OCI-LY7 (cell line): Measurements from ENCODE around the gene HSDL2. TPM values are rescaled to one million over a fixed set of nuclear protein-coding genes. Genes with fewer than 3 reads are reported as not detected.

ENCODE experiments used
- BruUV-seq: library from RNA; stranded (reverse); fragments of 400-500 nt; replicated peaks from 2 replicates; lab custom pipeline; 2021; lab: Mats Ljungman, UMichigan
- CTCF ChIA-PET: fragments of 300-600 bp; sonication (Branson Sonifier 250); formaldehyde crosslinking; loops from one replicate; lab custom pipeline; 2022; ENCODE audit warnings: antibody characterized with exemption; ENCODE audit not compliant: unreplicated experiment; lab: Charles Lee
- POLR2A ChIA-PET: fragments of 300-600 bp; sonication (Branson Sonifier 250); formaldehyde crosslinking; loops from one replicate; lab custom pipeline; 2022; ENCODE audit warnings: antibody characterized with exemption; lab: Charles Lee
- DNase-seq: peaks from one replicate; pipeline ENCODE4 v3.0.0-alpha.2; 2015; ENCODE audit warnings: low spot score
- H2AFZ ChIP-seq: fragments of 200-600 bp; sonication (generic), shearing (Covaris generic); 2 replicates; pipeline ENCODE4 v1.6.1; 2014; ENCODE audit warnings: mild to moderate bottlenecking, antibody characterized with exemption, low read length, moderate library complexity
- H3K27ac ChIP-seq: fragments of 200-600 bp; sonication (generic); 2 replicates; pipeline ENCODE4 v1.5.1; 2014; ENCODE audit warnings: mixed run types, low read depth, mild to moderate bottlenecking, moderate library complexity, low read length, inconsistent platforms; ENCODE audit not compliant: poor library complexity, severe bottlenecking
- H3K36me3 ChIP-seq: fragments of 200-600 bp; sonication (generic); 2 replicates; pipeline ENCODE4 v1.6.1; 2014; ENCODE audit warnings: mild to moderate bottlenecking, antibody characterized with exemption, low read length, moderate library complexity, mixed read lengths; ENCODE audit not compliant: insufficient read depth
- H3K4me1 ChIP-seq: fragments of 200-600 bp; sonication (generic); 2 replicates; pipeline ENCODE4 v1.5.1; 2014; ENCODE audit warnings: mild to moderate bottlenecking, low read length; ENCODE audit not compliant: insufficient read depth, poor library complexity, severe bottlenecking
- H3K4me2 ChIP-seq: fragments of 200-600 bp; sonication (generic); 2 replicates; pipeline ENCODE4 v1.6.1; 2014; ENCODE audit warnings: mild to moderate bottlenecking, low read length
- H3K4me3 ChIP-seq: fragments of 200-600 bp; sonication (generic); 2 replicates; pipeline ENCODE4 v1.5.1; 2014; ENCODE audit warnings: mild to moderate bottlenecking, low read depth, low read length; ENCODE audit not compliant: poor library complexity, severe bottlenecking
- H3K79me2 ChIP-seq: fragments of 200-600 bp; sonication (generic); 2 replicates; pipeline ENCODE4 v1.6.1; 2016; ENCODE audit warnings: low read depth, mild to moderate bottlenecking, low read length, moderate library complexity, mixed read lengths; ENCODE audit not compliant: insufficient read depth
- H3K9me2 ChIP-seq: fragments of 200-600 bp; sonication (generic); 2 replicates; pipeline ENCODE4 v1.6.1; 2016; ENCODE audit warnings: mild to moderate bottlenecking, low read length, mixed read lengths; ENCODE audit not compliant: insufficient read depth
- H3K9me3 ChIP-seq: fragments of 200-600 bp; sonication (generic); 2 replicates; pipeline ENCODE4 v1.6.1; 2014; ENCODE audit warnings: mild to moderate bottlenecking, mixed run types, low read length, mixed read lengths
- H4K20me1 ChIP-seq: fragments of 200-600 bp; sonication (generic); 2 replicates; pipeline ENCODE4 v1.6.1; 2014; ENCODE audit warnings: mild to moderate bottlenecking, antibody characterized with exemption, low read length, moderate library complexity, mixed read lengths; ENCODE audit not compliant: insufficient read depth
- CTCF ChIP-seq: fragments of 200-600 bp; sonication (generic); conservative IDR thresholded peaks from 2 replicates; pipeline ENCODE4 v1.5.1; 2014; ENCODE audit warnings: mild to moderate bottlenecking, antibody characterized with exemption, low read length, moderate library complexity, mixed read lengths
- EZH2phosphoT487 ChIP-seq: fragments of 200-600 bp; sonication (generic); IDR thresholded peaks from 2 replicates; pipeline ENCODE4 v1.6.1; 2018; ENCODE audit warnings: low read depth, borderline replicate concordance, mild to moderate bottlenecking, mixed run types, antibody characterized with exemption, low read length, moderate library complexity, mixed read lengths
- intact Hi-C: fragments of 100-400 bp; cut with micrococcal nuclease; formaldehyde crosslinking; loops from one replicate; pipeline ENCODE4 v1.10.0; 2022; ENCODE audit not compliant: unreplicated experiment
- total RNA-seq, 2 experiments: library from RNA; depleted of rRNA in 1 of 2; stranded (reverse); fragments of >200 nt in 1 of 2; shearing (Covaris generic) in 1 of 2; gene quantifications; 2 replicates each; pipeline ENCODE4 v1.2.3, GENCODE V29; 2014 to 2022

Gene HSDL2
- total RNA-seq, 2 experiments from 2014 or later = 12.7 to 16.6 TPM

GRCh38 chr9:112443200-112443599 lies 63.3 kb downstream of the HSDL2 start:
- ChIA-PET POLR2A (interaction anchor here (0.6 to 1.1 kb wide), 3 partner anchors 90 to 270 kb away, joined by 3 read pairs; no protein-coding TSS in a partner anchor), CTCF (no interaction called here)
- no peak overlapping the region for H2AFZ ChIP-seq
- H3K36me3 ChIP-seq = no peaks in the 10 kb centered on the region; the same call in 1 of the 2 replicates
- no peak overlapping the region for H3K4me3 ChIP-seq
- no peaks in the 10 kb centered on the region for H3K9me3 ChIP-seq
- TF ChIP-seq EZH2phosphoT487 = no peak
- TF ChIP-seq CTCF = peak; percentile 79
- H3K4me2 ChIP-seq = no peak overlapping the region
- intact Hi-C loops = loop anchor here (2.0 to 5.0 kb wide), 3 partner anchors 274 to 379 kb away; no protein-coding TSS in a partner anchor
- peak; percentile 39 for DNase-seq
- BruUV-seq = no TSS peak
- no peaks in the 10 kb centered on the region for H4K20me1 ChIP-seq
- no peaks in the 10 kb centered on the region for H3K79me2 ChIP-seq
- no peak overlapping the region for H3K27ac ChIP-seq
- no peaks in the 10 kb centered on the region for H3K9me2 ChIP-seq
- H3K4me1 ChIP-seq = peaks cover 12% of the 10 kb centered on the region

GRCh38 chr9:112443636-112444035 lies 63.7 kb downstream of the HSDL2 start:
- H3K79me2 ChIP-seq = no peaks in the 10 kb centered on the region
- DNase-seq = no peak
- BruUV-seq = no TSS peak

More at GRCh38 chr9:112443636-112444035, 63.7 kb downstream of the HSDL2 start:
- peaks cover 12% of the 10 kb centered on the region for H3K4me1 ChIP-seq
- H3K27ac ChIP-seq = no peak overlapping the region
- H2AFZ ChIP-seq = no peak overlapping the region
- H3K4me3 ChIP-seq = no peak overlapping the region
- TF ChIP-seq CTCF (no peak), EZH2phosphoT487 (no peak)
- CTCF ChIA-PET = interaction anchor here (0.6 kb wide), 1 partner anchor 376 kb away, joined by 3 read pairs; no protein-coding TSS in a partner anchor
- no peak overlapping the region for H3K4me2 ChIP-seq
- H3K9me2 ChIP-seq = no peaks in the 10 kb centered on the region
- POLR2A ChIA-PET = interaction anchor here (0.6 to 1.1 kb wide), 4 partner anchors 65 to 270 kb away, joined by 3 to 4 read pairs (median 3); no protein-coding TSS in a partner anchor
- no peaks in the 10 kb centered on the region for H3K9me3 ChIP-seq
- H4K20me1 ChIP-seq = no peaks in the 10 kb centered on the region
- H3K36me3 ChIP-seq = no peaks in the 10 kb centered on the region; the same call in 1 of the 2 replicates
- intact Hi-C loops = loop anchor here (2.0 to 5.0 kb wide), 3 partner anchors 273 to 379 kb away; no protein-coding TSS in a partner anchor
